Endodermal cell (in vitro differentiated cells): ENCODE results near the gene SLC7A1. TPM values are rescaled to one million over a fixed set of nuclear protein-coding genes. Genes with fewer than 3 reads are reported as not detected.

Experiments used
- DNase-seq: peaks from one replicate; pipeline ENCODE4 v3.0.0-alpha.2; 2017
- H3K27ac ChIP-seq: 2 replicates; pipeline ENCODE4 v1.5.1; 2013; ENCODE audit warnings: mild to moderate bottlenecking, low read depth, low read length, moderate library complexity
- H3K27me3 ChIP-seq: 2 replicates; pipeline ENCODE4 v1.6.1; 2013; ENCODE audit warnings: mild to moderate bottlenecking, low read length, moderate library complexity; ENCODE audit not compliant: insufficient read depth, control insufficient read depth, poor library complexity, severe bottlenecking
- H3K36me3 ChIP-seq: 2 replicates; pipeline ENCODE4 v1.7.0; 2013; ENCODE audit warnings: mild to moderate bottlenecking, low read length, moderate library complexity; ENCODE audit not compliant: control insufficient read depth, insufficient read depth
- H3K4me1 ChIP-seq: one replicate; pipeline ENCODE4 v1.7.0; 2013; ENCODE audit warnings: low read length; ENCODE audit not compliant: control insufficient read depth, insufficient read depth
- H3K4me3 ChIP-seq: 2 replicates; pipeline ENCODE4 v1.5.1; 2013; ENCODE audit warnings: mild to moderate bottlenecking, low read length, moderate library complexity
- H3K9ac ChIP-seq: 2 replicates; pipeline ENCODE4 v1.6.1; 2013; ENCODE audit warnings: mild to moderate bottlenecking, low read length, moderate library complexity; ENCODE audit not compliant: poor library complexity, severe bottlenecking; ENCODE audit errors: extremely low read depth
- H3K9me3 ChIP-seq: 2 replicates; pipeline ENCODE4 v1.6.1; 2013; ENCODE audit warnings: mild to moderate bottlenecking, low read length, moderate library complexity; ENCODE audit not compliant: control insufficient read depth
- H3K27ac Mint-ChIP-seq: 2 replicates; pipeline ENCODE4 v1.8.0; 2020; ENCODE audit warnings: mixed read lengths
- H3K27me3 Mint-ChIP-seq: 2 replicates; pipeline ENCODE4 v1.8.0; 2021; ENCODE audit warnings: mild to moderate bottlenecking, mixed read lengths; ENCODE audit not compliant: insufficient read depth
- H3K36me3 Mint-ChIP-seq: 2 replicates; pipeline ENCODE4 v1.8.0; 2020; ENCODE audit warnings: low read depth, mixed read lengths
- H3K4me1 Mint-ChIP-seq: 2 replicates; pipeline ENCODE4 v1.8.0; 2020; ENCODE audit warnings: mixed read lengths
- H3K4me3 Mint-ChIP-seq: 2 replicates; pipeline ENCODE4 v1.8.0; 2020; ENCODE audit warnings: mild to moderate bottlenecking, moderate library complexity, mixed read lengths
- H3K9me3 Mint-ChIP-seq: 2 replicates; pipeline ENCODE4 v1.8.0; 2020; ENCODE audit warnings: mild to moderate bottlenecking, mixed read lengths
- CTCF ChIP-seq: fragments of 200-600 bp; sonication (generic); conservative IDR thresholded peaks from 2 replicates; pipeline ENCODE4 v1.5.0; 2021; ENCODE audit warnings: antibody characterized with exemption, mild to moderate bottlenecking
- WGBS, 2 experiments: methylation state at CpG; one replicate each; pipeline versions ENCODE4 v1.1.5 to v1.1.7; 2013; ENCODE audit warnings: missing lambda C conversion rate in 2 of 2, mixed read lengths in 1 of 2; ENCODE audit not compliant: insufficient coverage in 1 of 2, insufficient read length in 1 of 2; 5-methylcytosine and 5-hydroxymethylcytosine counted together
- total RNA-seq, 2 donors: library from RNA; stranded (reverse); fragmentation: NEBNext Ultra II Directional in 1 of 2; extraction: Animal tissue kit (Norgen Biotek cat#: 25700) in 1 of 2; gene quantifications; 2 replicates in 1 of 2; 3 replicates in 1 of 2; pipeline ENCODE4 v1.2.1, GENCODE V29; 2021

Gene SLC7A1
- total RNA-seq, 2 donors from 2014 or later: 26.0 to 27.3 TPM

GRCh38 chr13:29605860-29606526 lies 10.5 kb upstream of the SLC7A1 start:
- no peak overlapping the region for H3K27ac Mint-ChIP-seq
- no peak overlapping the region for H3K27ac ChIP-seq
- DNase-seq: no peak
- peaks cover 10% of the 10 kb centered on the region for H3K4me1 ChIP-seq
- no peak overlapping the region for H3K4me3 Mint-ChIP-seq
- WGBS, 2 experiments: 82 to 89% methylated on average over 6 to 8 of the region's 8 CpGs
- peaks cover 11% of the 10 kb centered on the region for H3K4me1 Mint-ChIP-seq
- H3K9me3 ChIP-seq: no peaks in the 10 kb centered on the region
- H3K36me3 Mint-ChIP-seq: no peaks in the 10 kb centered on the region
- peaks cover 17% of the 10 kb centered on the region for H3K27me3 ChIP-seq
- H3K4me3 ChIP-seq: no peak overlapping the region
- TF ChIP-seq CTCF: no peak
- no peak overlapping the region for H3K9ac ChIP-seq
- H3K27me3 Mint-ChIP-seq: peaks cover 5% of the 10 kb centered on the region
- H3K36me3 ChIP-seq: no peaks in the 10 kb centered on the region
- H3K9me3 Mint-ChIP-seq: no peaks in the 10 kb centered on the region

- 95 to 100% methylated on average over 2 of the region's 2 CpGs for WGBS, 2 experiments
- Mint-ChIP-seq H3K27me3 (peaks cover 20% of the 10 kb centered on the region), H3K4me1 (no peaks in the 10 kb centered on the region), H3K36me3 (no peaks in the 10 kb centered on the region), H3K4me3 (no peak overlapping the region), H3K27ac (no peak overlapping the region), H3K9me3 (no peaks in the 10 kb centered on the region)
- Histone ChIP-seq H3K9ac (no peak overlapping the region), H3K27me3 (peaks cover 42% of the 10 kb centered on the region), H3K27ac (no peak overlapping the region), H3K4me3 (no peak overlapping the region), H3K9me3 (no peaks in the 10 kb centered on the region), H3K36me3 (no peaks in the 10 kb centered on the region), H3K4me1 (peaks cover 5% of the 10 kb centered on the region)
- DNase-seq: no peak
- TF ChIP-seq CTCF: no peak
These were observed 2.8 kb upstream of the SLC7A1 start for GRCh38 chr13:29598321-29598720.

- H3K36me3 Mint-ChIP-seq: no peaks in the 10 kb centered on the region
- H3K27ac Mint-ChIP-seq: no peak overlapping the region
- Histone ChIP-seq H3K27me3 (peaks cover 37% of the 10 kb centered on the region), H3K9me3 (no peaks in the 10 kb centered on the region), H3K27ac (no peak overlapping the region), H3K9ac (no peak overlapping the region), H3K36me3 (no peaks in the 10 kb centered on the region), H3K4me3 (no peak overlapping the region), H3K4me1 (peaks cover 5% of the 10 kb centered on the region)
- H3K4me3 Mint-ChIP-seq: no peak overlapping the region
- no peak for TF ChIP-seq CTCF
- no peaks in the 10 kb centered on the region for H3K4me1 Mint-ChIP-seq
- no peak for DNase-seq
- no peaks in the 10 kb centered on the region for H3K9me3 Mint-ChIP-seq
- 83 to 94% methylated on average over 1 to 2 of the region's 3 CpGs for WGBS, 2 experiments
- peaks cover 20% of the 10 kb centered on the region for H3K27me3 Mint-ChIP-seq
These were observed 2.2 kb upstream of the SLC7A1 start for GRCh38 chr13:29597706-29598105.
